ENCODE data around the gene RPS25.
"Not testable (repeated sequence)": the region's sequence is repeated elsewhere in the genome, so short reads cannot be mapped to it uniquely, and the experiment has no call there.

The RPS25 gene

DNA sequence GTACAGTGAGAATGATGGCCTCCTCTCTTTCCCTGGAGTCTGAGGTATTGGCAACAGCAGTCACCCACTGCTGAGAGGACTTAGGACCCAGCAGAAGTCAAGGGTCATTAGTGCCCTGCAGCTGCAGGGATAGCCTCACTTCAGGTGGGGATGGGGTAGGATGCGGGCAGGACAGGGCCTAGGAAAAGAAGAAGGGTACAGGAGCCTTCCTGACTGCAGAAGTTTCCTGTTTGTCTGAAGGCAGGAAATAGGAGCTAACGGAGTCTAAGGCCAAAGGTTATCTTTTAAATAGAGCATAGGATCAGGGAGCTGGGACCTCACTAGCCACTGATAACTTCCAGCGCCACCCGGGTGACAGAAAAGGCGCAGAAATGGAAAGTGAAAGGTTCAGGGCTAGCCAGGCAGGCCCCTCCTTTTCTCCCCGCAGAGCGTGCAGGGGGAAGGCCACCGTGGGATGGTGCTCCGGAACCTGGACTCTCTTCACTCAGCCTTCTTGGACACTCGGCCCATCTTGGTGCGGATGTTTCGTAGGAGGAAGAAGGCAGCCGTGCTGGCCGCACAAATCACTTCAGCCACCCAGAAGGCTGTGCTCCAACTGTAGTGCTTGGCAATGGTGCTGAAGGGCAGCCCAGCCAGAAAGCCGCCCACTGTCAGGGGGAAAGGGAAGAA, 6.4 kb upstream of the RPS25 start:
- H3K4me3 ChIP-seq (ENCODE audit: low read depth, low read length) = no peak overlapping the region
- CTCF ChIA-PET = interaction anchor here (1.1 to 8.5 kb wide), 2 partner anchors 7 to 9 kb away, joined by 3 to 54 read pairs; partner anchors contain the start of gene SLC37A4
- no peak for TF ChIP-seq CTCF (IDR thresholded peaks at IDR 0.05; ENCODE audit: insufficient read depth, low read length, missing control alignments)
- DNase-seq (ENCODE audit: low read depth, low spot score) = no peak
- POLR2A ChIA-PET = interaction anchor here (0.6 kb wide), 1 partner anchor 17 kb away, joined by 3 read pairs; no protein-coding TSS in a partner anchor

GRCh38 chr11:119023741-119024140, 5.6 kb upstream of the RPS25 start:
- DNase-seq (ENCODE audit: low read depth, low spot score) = no peak
- ChIA-PET POLR2A (no interaction called here), CTCF (interaction anchor here (1.1 to 8.5 kb wide), 2 partner anchors 8 kb away, joined by 3 to 54 read pairs; partner anchors contain the start of gene SLC37A4)

DNA sequence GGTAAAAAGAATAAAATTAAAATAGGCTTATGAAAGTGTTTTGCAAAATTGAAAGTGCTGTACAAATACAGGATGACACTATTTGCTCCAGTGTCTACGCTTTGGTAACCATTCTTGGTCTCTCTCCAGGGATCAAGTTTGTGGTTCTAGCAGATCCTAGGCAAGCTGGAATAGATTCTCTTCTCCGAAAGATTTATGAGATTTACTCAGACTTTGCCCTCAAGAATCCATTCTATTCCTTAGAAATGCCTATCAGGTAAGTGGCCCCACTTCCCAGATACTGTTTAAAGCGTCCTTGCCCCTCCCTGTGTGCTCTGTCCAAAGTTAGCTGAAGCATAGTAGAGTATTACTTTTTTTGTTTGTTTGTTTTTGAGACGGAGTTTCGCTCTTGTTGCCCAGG, 3.5 kb upstream of the RPS25 start:
- ChIA-PET CTCF (interaction anchor here (8.5 kb wide), 1 partner anchor 10 kb away, joined by 54 read pairs; the partner anchor contains the start of gene SLC37A4), POLR2A (no interaction called here)
- H3K4me3 ChIP-seq (ENCODE audit: low read depth, low read length) = no peak overlapping the region
- DNase-seq (ENCODE audit: low read depth, low spot score) = no peak
- TF ChIP-seq CTCF (IDR thresholded peaks at IDR 0.05; ENCODE audit: insufficient read depth, low read length, missing control alignments) = no peak

More at GRCh38 chr11:119023741-119024140, 5.6 kb upstream of the RPS25 start:
- no peak overlapping the region for H3K4me3 ChIP-seq (ENCODE audit: low read depth, low read length)
- TF ChIP-seq CTCF (IDR thresholded peaks at IDR 0.05; ENCODE audit: insufficient read depth, low read length, missing control alignments) = no peak

DNA sequence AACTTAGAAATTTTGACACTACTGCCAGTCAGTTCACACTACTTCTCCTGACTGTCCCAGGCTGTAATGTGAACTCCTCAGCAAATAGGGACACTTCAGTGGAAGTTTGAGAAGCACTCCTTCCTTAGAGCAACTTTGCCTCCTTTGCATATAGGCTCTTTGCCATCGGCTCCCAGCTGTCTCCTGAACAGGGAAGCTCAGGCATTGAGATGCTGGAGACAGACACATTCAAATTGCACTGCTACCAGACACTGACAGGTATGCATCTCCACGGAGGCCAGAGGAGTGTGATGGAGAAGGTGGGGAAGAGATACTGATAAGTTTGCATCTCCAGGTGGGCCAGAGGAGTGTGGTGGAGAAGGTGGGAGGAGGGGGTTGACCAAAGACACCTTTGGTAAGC, 1.9 kb upstream of the RPS25 start:
- no peak for DNase-seq (ENCODE audit: low read depth, low spot score)

DNA sequence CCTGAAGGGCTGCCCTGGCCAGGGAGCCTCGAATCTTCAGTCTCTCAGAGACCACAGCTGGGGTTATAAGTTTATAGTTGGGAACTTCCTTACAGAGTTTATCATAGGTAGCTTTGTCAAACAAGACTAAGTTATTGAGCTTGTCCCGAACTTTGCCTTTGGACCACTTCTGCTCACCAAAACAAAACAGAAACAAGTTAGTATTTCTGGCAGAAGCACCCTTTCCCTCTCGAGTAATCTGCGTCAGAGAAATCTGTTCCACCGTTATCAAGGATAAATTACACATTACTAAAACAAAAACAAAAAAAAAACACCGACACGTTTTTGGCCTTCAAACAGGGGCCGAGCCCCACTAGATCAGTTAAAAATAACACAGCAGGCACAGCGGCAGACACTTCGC, 766 bp downstream of the RPS25 start:
- POLR2A ChIA-PET; DNase-seq (ENCODE audit: low read depth, low spot score): not testable (repeated sequence)
- peak overlapping the region; percentile 94 for H3K4me3 ChIP-seq (ENCODE audit: low read depth, low read length)
- CTCF ChIA-PET = interaction anchor here (0.9 to 8.5 kb wide), 2 partner anchors 14 to 87 kb away, joined by 3 to 54 read pairs; partner anchors contain the start of gene SLC37A4

More for the DNA sequence above, 1.9 kb upstream of the RPS25 start:
- no peak for TF ChIP-seq CTCF (IDR thresholded peaks at IDR 0.05; ENCODE audit: insufficient read depth, low read length, missing control alignments)
- ChIA-PET POLR2A (no interaction called here), CTCF (interaction anchor here (0.8 to 8.5 kb wide), 4 partner anchors 8 to 23 kb away, joined by 3 to 54 read pairs (median 6); partner anchors contain the start of gene SLC37A4)
- H3K4me3 ChIP-seq (ENCODE audit: low read depth, low read length) = peak overlapping the region; percentile 94

DNA sequence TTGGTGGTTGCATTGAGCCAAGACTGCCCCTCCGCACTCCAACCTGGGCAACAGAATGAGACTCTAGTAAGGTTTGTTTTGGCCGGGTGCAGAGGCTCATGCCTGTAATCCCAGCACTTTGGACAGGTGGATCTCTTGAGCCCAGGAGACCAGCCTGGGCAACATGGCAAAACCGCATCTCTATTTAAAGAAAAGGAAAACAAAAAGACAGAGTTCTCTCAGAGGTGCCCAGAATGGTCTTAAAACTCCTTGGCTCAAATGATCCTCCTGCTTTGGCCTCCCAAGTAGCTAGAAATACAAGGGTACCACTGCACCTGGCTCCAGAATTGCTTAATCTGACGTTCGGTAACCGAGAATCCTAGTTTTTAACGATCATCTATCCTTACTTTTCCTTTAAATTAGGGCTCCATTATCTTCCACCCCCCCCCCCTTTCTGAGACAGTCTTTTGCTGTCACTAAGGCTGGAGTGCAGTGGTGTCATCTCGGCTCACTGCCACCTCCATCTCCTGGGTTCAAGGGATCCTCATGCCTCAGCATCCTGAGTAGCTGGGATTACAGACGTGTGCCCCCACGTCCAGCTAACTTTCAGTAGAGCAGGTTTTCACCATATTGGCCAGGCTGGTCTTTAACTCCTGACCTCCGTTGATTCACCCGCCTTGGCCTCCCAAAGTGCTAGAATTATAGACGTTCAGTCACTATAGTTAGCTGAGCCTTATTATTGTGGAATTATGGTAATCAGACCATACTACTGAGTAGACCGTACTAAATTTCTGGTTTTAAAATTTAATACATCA, 1.7 kb downstream of the RPS25 start:
- ChIA-PET CTCF (interaction anchor here (0.9 to 8.5 kb wide), 6 partner anchors 13 to 327 kb away, joined by 3 to 54 read pairs (median 4); partner anchors contain the start of gene SLC37A4), POLR2A (interaction anchor here (0.7 to 1.0 kb wide), 2 partner anchors 18 to 409 kb away, joined by 3 read pairs; partner anchors contain the start of genes CENATAC and PHLDB1)
- no peak for DNase-seq (ENCODE audit: low read depth, low spot score)
- no peak for TF ChIP-seq CTCF (IDR thresholded peaks at IDR 0.05; ENCODE audit: insufficient read depth, low read length, missing control alignments)
- H3K4me3 ChIP-seq (ENCODE audit: low read depth, low read length) = peak overlapping the region; percentile 18

All from AG04449 (cell line).